GM12872 (cell line): Measurements from ENCODE around the gene KCNQ4.

Experiments
- TF ChIP-seq, protein P1 (sequence below): IDR thresholded peaks from 3 replicates; pipeline ENCODE4 v1.5.1; 2011; ENCODE audit warnings: low read depth, mild to moderate bottlenecking, low read length, moderate library complexity; ENCODE audit not compliant: insufficient read depth

Gene KCNQ4

DNA sequence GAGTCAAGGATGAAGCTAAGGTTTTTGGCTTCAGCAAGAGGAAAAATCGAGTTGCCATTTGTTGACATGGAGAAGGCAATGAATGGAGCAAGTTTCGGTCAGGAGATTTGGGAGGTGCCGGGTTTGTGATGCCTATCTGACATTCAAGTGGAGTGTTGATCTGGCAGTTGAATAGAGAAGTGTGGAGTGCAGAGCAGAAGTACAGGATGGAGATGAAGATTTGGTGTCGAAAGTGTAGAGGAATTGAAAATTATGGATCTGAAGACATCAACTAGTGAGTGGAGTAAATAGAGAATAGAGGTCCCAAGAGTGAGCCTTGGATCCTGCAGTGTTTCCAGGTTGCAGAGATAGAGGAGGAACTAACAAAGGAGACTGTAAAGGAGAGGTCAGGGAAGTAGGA lies 52.7 kb downstream of the KCNQ4 start:
- TF ChIP-seq, protein P1, sequence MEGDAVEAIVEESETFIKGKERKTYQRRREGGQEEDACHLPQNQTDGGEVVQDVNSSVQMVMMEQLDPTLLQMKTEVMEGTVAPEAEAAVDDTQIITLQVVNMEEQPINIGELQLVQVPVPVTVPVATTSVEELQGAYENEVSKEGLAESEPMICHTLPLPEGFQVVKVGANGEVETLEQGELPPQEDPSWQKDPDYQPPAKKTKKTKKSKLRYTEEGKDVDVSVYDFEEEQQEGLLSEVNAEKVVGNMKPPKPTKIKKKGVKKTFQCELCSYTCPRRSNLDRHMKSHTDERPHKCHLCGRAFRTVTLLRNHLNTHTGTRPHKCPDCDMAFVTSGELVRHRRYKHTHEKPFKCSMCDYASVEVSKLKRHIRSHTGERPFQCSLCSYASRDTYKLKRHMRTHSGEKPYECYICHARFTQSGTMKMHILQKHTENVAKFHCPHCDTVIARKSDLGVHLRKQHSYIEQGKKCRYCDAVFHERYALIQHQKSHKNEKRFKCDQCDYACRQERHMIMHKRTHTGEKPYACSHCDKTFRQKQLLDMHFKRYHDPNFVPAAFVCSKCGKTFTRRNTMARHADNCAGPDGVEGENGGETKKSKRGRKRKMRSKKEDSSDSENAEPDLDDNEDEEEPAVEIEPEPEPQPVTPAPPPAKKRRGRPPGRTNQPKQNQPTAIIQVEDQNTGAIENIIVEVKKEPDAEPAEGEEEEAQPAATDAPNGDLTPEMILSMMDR: no peak

DNA sequence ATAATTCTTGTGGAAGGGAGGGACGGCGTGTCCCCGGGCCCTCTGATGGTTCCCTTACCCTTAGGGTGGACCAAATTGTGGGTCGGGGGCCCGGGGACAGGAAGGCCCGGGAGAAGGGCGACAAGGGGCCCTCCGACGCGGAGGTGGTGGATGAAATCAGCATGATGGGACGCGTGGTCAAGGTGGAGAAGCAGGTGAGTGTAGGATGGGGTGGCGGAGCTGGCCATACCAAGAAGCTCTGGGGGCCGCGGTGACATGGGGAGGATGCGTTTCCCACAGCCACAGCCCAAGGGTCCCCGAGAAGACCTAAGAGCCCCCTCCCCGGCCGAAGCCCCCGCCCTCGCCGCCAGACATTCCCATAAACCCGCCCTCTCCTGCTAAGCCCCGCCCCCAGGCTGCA lies 54.0 kb downstream of the KCNQ4 start:
- TF ChIP-seq, protein P1: no peak

GRCh38 chr1:40838045-40838979 lies 54.7 kb downstream of the KCNQ4 start:
- TF ChIP-seq, protein P1: no peak

DNA sequence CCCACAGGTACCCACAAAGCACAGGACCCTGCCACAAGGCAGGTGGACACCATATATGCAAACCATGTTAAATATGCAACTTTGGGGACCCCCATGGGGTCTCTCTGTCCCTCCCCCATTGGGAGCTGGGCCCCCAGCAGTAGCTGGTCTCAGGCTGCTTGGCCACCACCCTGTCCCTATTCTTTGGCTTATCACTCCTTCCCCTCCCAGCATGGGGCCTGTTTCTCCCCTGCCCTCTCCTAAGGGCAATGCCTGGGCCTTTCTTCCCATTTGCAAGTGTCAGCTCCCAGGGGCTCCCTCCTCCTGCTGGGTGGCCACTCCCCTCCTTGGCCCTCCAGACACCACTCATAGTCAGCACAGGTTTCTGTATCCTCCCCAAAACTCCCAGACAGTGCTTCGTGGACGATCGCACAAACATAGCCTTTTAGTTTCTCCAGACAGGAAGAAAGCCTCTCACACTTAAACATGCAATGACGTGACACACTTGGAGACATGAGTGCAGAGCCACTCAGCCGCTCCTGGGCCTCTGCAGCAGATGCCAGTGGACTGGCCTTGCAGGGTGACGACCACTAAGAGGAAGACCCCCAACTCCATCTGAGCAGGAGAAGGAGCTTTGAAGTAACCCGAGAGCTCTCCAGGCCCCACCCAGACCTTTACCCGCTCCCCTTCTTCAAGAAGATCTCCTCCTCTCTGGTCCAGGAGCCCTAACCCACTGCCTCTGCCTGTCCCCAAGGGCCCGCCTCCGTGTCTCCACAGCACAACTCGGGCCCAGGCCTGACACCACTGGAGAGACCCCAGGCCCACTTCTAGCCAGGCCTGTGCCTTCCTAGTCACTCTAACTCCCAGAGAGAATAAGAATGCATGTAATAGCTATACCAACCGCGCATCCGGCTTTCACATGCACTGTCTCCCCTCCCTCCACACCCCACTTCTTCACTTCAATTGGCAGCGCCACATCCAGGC lies 55.7 kb downstream of the KCNQ4 start:
- TF ChIP-seq, protein P1: no peak

DNA sequence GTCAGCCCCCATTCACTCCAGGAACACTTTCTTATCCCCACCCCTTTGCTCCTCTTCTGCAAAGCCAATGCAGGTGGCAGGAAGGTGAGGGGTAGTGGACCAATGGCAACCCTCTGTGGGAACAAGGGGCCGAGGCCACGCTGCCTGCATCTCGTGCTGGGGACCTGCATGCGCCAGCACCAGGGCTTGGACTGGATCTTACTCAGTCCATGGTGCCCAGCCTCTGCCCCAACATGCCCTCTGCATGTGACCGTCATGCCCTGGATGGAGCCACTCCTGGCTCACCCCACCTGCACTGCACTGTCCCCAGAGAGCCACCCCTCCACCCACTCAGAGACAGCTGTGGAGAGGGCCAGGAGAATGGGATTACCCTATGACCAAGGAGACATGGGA lies 56.4 kb downstream of the KCNQ4 start:
- TF ChIP-seq, protein P1: no peak

GRCh38 chr1:40840526-40841323 lies 57.1 kb downstream of the KCNQ4 start:
- TF ChIP-seq, protein P1: no peak
